OCI-LY3 (cell line): ENCODE results near the gene ARHGEF4.

Experiments
- H2AFZ ChIP-seq: fragments of 200-600, 300-600 bp; shearing (Covaris generic); 2 replicates; pipeline ENCODE4 v1.6.0; 2014; ENCODE audit warnings: antibody characterized with exemption, low read depth, low read length
- H3K27ac ChIP-seq: fragments of 200-600, 300-600 bp; sonication (generic); 2 replicates; pipeline ENCODE4 v1.5.1; 2014; ENCODE audit warnings: mild to moderate bottlenecking, low read length, moderate library complexity, mixed read lengths
- H3K27me3 ChIP-seq: fragments of 200-600, 300-600 bp; sonication (generic); 2 replicates; pipeline ENCODE4 v1.6.1; 2014; ENCODE audit warnings: low read depth, low read length, mixed read lengths
- H3K36me3 ChIP-seq: fragments of 200-600, 300-600 bp; sonication (generic); replicated peaks from 2 replicates; pipeline ENCODE3; 2014; ENCODE audit warnings: low read depth, low read length, mixed read lengths
- H3K4me1 ChIP-seq: fragments of 300-600, 200-600 bp; sonication (generic); 2 replicates; pipeline ENCODE4 v1.6.1; 2014; ENCODE audit warnings: low read length, mixed read lengths
- H3K4me2 ChIP-seq: fragments of 200-600, 300-600 bp; sonication (generic); 2 replicates; pipeline ENCODE4 v1.6.1; 2014; ENCODE audit warnings: low read length, mixed read lengths
- H3K4me3 ChIP-seq: fragments of 300-600, 200-600 bp; sonication (generic); 2 replicates; pipeline ENCODE4 v1.5.1; 2014; ENCODE audit warnings: antibody characterized with exemption, mild to moderate bottlenecking, low read length, moderate library complexity
- H3K79me2 ChIP-seq: fragments of 300-600, 200-600 bp; shearing (Covaris generic); 2 replicates; pipeline ENCODE4 v1.6.1; 2014; ENCODE audit warnings: mild to moderate bottlenecking, low read length, mixed read lengths
- H3K9ac ChIP-seq: fragments of 300-600, 200-600 bp; shearing (Covaris generic); 2 replicates; pipeline ENCODE4 v1.6.0; 2014; ENCODE audit warnings: mild to moderate bottlenecking, low read length, moderate library complexity
- H3K9me3 ChIP-seq: fragments of 200-600, 300-600 bp; shearing (Covaris generic); 2 replicates; pipeline ENCODE4 v1.6.1; 2014; ENCODE audit warnings: low read length, mixed read lengths; ENCODE audit not compliant: insufficient read depth
- H4K20me1 ChIP-seq: fragments of 200-600, 300-600 bp; sonication (generic); 2 replicates; pipeline ENCODE4 v1.6.1; 2016; ENCODE audit warnings: low read length, mixed read lengths; ENCODE audit not compliant: insufficient read depth
- EZH2phosphoT487 ChIP-seq: fragments of 200-600 bp; shearing (Covaris generic); IDR thresholded peaks from 2 replicates; pipeline ENCODE4 v1.6.1; 2018; ENCODE audit warnings: antibody characterized with exemption, mixed run types, low read depth
- TF ChIP-seq, protein P1 (sequence below): fragments of 200-600, 300-600 bp; sonication (generic); IDR thresholded peaks from 2 replicates; pipeline ENCODE4 v1.5.1; 2014; ENCODE audit warnings: antibody characterized with exemption, low read length, low read depth

Gene ARHGEF4

DNA sequence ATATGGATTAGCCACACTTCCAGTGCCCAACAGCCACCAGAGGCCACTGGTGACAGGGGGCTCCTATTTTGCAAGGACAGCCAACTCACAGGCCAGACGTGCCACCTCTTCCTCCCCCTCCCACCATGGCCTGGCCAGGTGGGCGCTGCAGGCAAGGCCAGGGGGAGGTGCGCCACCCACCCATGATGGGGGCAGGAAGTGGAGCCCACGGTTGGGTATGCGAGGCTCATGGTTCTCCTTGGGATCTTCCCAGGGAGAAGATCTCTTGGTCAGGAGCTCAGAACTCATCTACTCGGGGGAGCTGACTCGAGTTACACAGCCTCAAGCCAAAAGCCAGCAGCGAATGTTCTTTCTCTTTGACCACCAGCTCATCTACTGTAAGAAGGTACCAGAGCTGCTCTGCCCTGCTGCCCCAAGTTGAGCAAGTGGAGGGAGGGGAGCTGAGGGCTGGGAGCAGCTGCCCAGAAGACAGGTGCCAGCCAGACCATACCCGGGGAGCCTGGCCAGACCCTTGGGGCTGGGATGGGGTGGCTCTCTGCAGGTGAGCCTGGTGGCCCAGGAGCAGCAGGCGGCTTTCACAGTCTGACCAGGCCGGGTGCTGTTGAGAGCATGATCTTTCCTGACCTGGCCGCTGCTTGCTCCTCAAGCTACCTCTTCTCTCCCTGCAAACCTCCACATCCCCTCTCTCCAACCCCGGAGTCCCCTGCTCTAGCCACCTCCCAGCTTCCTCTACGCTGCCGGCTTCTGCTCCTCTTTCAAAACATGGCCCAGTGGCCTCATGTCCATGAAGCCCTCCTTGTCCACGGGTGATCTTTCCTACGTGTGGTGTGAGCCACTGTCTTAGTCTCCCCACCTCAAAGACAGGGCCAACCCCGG, 206.7 kb downstream of the ARHGEF4 start:
- TF ChIP-seq, protein P1, sequence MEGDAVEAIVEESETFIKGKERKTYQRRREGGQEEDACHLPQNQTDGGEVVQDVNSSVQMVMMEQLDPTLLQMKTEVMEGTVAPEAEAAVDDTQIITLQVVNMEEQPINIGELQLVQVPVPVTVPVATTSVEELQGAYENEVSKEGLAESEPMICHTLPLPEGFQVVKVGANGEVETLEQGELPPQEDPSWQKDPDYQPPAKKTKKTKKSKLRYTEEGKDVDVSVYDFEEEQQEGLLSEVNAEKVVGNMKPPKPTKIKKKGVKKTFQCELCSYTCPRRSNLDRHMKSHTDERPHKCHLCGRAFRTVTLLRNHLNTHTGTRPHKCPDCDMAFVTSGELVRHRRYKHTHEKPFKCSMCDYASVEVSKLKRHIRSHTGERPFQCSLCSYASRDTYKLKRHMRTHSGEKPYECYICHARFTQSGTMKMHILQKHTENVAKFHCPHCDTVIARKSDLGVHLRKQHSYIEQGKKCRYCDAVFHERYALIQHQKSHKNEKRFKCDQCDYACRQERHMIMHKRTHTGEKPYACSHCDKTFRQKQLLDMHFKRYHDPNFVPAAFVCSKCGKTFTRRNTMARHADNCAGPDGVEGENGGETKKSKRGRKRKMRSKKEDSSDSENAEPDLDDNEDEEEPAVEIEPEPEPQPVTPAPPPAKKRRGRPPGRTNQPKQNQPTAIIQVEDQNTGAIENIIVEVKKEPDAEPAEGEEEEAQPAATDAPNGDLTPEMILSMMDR: no peak
- no peak for TF ChIP-seq EZH2phosphoT487
- Histone ChIP-seq H3K79me2 (no peaks in the 10 kb centered on the region; the same call in 1 of the 2 replicates), H2AFZ (no peak overlapping the region), H3K9me3 (no peaks in the 10 kb centered on the region), H3K36me3 (no peaks in the 10 kb centered on the region), H3K9ac (no peak overlapping the region), H3K27ac (no peak overlapping the region), H3K4me3 (no peak overlapping the region), H3K4me1 (no peaks in the 10 kb centered on the region), H3K27me3 (no peaks in the 10 kb centered on the region), H4K20me1 (no peaks in the 10 kb centered on the region; the same call in 1 of the 2 replicates), H3K4me2 (no peak overlapping the region)

- no peak for TF ChIP-seq EZH2phosphoT487
- TF ChIP-seq, protein P1: no peak
- Histone ChIP-seq H3K9ac (no peak overlapping the region), H4K20me1 (no peaks in the 10 kb centered on the region; the same call in 1 of the 2 replicates), H3K27ac (no peak overlapping the region), H3K27me3 (no peaks in the 10 kb centered on the region), H2AFZ (no peak overlapping the region), H3K36me3 (peaks cover 7% of the 10 kb centered on the region), H3K9me3 (no peaks in the 10 kb centered on the region), H3K4me3 (no peak overlapping the region), H3K79me2 (no peaks in the 10 kb centered on the region; the same call in 1 of the 2 replicates), H3K4me2 (no peak overlapping the region), H3K4me1 (no peaks in the 10 kb centered on the region)
Observed at GRCh38 chr2:131044075-131044756, 207.5 kb downstream of the ARHGEF4 start.

GRCh38 chr2:131044757-131045150, 208.0 kb downstream of the ARHGEF4 start:
- Histone ChIP-seq H3K27me3 (no peaks in the 10 kb centered on the region), H3K9ac (no peak overlapping the region), H3K4me3 (no peak overlapping the region), H3K9me3 (no peaks in the 10 kb centered on the region), H3K79me2 (no peaks in the 10 kb centered on the region; the same call in 1 of the 2 replicates), H3K4me1 (no peaks in the 10 kb centered on the region), H3K36me3 (peaks cover 10% of the 10 kb centered on the region), H2AFZ (no peak overlapping the region), H4K20me1 (no peaks in the 10 kb centered on the region; the same call in 1 of the 2 replicates), H3K27ac (no peak overlapping the region), H3K4me2 (no peak overlapping the region)
- no peak for TF ChIP-seq EZH2phosphoT487
- TF ChIP-seq, protein P1: no peak
